Measurements from ENCODE around the gene FOXF2.

Gene FOXF2

DNA sequence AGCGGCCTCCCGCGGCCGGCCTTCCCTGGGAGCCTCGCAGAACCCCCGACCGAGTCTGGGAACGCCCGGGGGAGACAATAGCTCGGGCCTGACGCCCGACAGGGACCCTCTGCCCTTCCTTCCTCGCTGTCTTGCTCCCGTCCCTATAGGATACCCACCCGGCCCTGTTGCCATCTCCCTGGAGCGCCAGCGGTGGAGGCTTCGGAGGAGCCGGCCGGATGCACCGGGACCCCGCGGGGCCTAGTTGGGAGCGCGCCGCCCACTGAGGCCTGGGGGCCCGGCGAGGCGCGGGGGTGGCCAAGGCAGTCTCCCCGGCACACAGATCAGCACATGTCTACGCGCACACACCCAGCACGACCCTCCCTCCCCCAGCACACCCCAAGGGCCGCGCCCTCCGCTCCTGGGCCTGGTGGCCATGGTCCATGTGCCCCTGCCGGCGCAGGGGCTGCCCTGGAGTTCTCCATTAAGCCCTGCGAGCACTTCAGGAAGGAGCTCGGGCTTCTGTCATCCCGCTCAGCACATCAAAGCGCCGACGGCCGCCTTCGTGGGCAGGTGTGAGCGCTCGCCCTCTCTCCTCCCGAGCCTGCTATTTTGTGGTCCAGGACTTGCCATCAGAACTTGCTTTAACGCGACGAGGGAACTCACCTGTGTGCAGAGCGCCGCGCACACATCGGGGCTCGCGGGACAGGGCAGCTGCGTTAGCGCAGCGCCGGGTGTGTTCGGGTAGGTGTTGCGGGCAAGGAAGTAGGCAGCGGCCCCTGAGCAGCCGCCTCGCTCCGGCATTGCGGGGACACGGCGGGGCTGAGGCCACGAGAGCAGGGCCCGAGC is 3.7 kb downstream of the FOXF2 start:
- no peak for DNase-seq

GRCh38 chr6:1393641-1394283 is 4.4 kb downstream of the FOXF2 start:
- DNase-seq: no peak

- DNase-seq: no peak
Observed at GRCh38 chr6:1394514-1395463, 5.4 kb downstream of the FOXF2 start.

GRCh38 chr6:1395506-1395905 is 6.1 kb downstream of the FOXF2 start:
- no peak for DNase-seq

DNA sequence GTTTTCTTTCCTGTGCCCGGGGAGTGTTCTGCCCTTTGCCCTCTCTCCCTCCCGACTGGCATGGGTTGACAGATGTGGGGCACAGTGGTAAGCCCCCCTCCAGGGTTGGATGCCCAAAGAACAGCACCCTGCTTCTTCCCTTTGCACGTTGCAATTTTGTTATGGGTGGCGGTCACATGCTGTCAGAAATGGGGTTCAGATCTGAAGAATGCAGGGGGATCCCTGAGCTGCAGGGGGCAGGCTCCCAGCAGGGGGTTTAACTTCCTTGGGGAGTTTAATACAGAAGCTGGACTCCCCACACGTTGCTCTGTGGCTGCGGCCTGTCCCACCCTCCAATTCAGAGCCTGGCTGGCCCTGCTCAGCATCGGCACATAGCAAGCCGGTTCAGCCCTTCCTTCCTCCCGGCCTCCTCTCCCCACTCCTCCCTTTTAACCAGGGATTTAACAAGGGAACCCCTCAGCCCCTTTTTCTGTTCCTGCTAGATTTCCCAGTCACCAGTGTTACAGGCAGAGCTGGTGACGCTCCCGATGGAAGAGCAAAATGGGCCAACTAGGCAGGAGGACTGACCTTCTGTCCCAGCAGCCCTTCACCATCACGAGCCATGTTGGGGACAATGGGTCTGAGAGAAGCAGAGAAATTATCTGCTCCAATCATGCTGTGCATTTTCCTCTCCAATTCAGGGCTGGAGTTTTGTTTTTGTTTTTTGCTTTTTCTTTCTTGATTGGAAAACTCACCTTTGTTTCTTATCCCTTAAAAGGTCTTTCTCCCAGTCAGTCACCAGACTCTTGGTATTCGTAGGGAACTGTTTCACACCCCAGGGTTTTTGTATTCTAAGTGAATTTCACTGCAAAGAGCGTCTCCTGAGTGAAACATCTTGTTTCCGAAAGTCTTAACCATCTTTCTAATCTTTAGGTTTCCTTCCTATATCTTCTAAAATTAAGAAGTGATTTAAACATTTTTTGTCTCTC is 6.8 kb downstream of the FOXF2 start:
- DNase-seq: no peak

- peak; percentile 50 for DNase-seq
Observed at GRCh38 chr6:1396952-1397868, 7.8 kb downstream of the FOXF2 start.

GRCh38 chr6:1399085-1399780 is 9.9 kb downstream of the FOXF2 start:
- no peak for DNase-seq

DNA sequence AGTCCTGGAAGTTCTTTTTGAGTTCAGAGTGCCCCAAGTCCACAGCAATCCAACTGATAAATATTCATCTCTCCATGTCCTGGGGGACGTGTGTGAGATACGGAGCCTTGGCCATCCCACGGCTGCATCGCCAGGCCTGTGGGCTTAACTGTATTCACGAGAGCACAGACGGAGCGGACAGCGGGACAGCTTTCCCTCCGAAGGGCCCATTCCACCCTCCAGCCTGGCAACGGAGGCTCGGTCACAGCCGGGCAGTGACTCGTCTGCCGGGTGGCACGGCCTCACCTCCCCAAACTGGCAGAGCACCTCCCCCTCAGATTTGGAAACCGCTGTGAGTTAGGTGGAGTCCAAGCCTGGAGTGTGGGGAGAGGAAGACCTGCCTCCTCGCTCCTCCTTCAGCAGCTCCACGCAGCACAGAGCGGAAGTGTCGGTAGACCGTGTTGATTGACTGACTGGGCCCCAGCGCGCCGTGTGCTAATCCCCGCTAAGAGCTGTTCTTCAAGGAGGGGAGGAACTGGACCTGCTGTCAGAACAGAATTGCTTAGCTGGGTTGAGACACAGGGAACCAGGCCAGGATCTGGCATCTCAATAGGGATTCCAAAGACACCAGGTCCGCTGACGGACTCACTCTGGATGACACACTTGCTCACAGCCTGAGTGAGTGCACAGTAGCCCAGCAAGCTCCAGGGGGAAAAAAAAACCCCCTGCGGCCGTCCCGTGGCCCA is 10.9 kb downstream of the FOXF2 start:
- DNase-seq: no peak

- no peak for DNase-seq
Observed at GRCh38 chr6:1402369-1402768, 13.0 kb downstream of the FOXF2 start.

GRCh38 chr6:1402868-1403267 is 13.5 kb downstream of the FOXF2 start:
- no peak for DNase-seq

GRCh38 chr6:1403851-1404712 is 14.7 kb downstream of the FOXF2 start:
- DNase-seq: no peak

GRCh38 chr6:1404713-1405098 is 15.3 kb downstream of the FOXF2 start:
- no peak for DNase-seq

- no peak for DNase-seq
Observed at GRCh38 chr6:1405221-1405620, 15.8 kb downstream of the FOXF2 start.

DNA sequence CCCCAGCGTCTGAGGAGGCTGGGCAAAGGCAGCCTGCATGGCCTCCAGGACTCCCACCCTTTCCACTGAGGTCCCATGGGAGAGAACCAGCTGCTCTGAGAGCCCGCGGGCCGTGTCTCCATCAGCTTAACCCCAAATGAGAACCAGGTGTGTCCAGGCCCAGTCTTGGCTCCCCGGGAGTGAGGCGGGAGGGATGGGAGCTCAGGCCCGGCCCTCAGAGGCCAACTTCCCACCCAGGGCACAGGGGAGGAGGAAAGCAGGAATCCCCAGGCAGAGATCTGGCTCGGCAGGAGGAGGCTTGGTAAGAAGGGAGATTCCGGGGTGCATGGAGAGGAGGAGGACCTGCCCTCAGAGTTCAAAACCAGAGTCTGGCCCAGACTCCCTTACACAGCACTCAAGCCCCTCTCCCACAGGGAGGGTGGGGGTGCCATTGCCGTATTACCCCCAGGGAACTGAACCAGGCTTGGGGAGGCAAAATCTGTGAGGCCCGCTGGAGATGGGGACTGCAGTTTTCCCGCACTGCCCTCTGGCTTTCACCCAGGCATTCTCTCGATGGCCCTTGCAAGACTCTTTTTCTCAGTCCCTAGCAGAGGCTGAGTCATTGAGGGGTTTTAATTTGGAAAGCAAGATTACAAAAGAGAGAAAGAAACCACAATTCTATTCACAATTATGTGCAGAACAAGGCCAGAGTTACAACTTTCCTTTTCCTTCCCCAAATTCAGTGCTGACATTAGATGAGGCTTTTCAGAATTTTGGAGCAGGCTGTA is 17.1 kb downstream of the FOXF2 start:
- no peak for DNase-seq

DNA sequence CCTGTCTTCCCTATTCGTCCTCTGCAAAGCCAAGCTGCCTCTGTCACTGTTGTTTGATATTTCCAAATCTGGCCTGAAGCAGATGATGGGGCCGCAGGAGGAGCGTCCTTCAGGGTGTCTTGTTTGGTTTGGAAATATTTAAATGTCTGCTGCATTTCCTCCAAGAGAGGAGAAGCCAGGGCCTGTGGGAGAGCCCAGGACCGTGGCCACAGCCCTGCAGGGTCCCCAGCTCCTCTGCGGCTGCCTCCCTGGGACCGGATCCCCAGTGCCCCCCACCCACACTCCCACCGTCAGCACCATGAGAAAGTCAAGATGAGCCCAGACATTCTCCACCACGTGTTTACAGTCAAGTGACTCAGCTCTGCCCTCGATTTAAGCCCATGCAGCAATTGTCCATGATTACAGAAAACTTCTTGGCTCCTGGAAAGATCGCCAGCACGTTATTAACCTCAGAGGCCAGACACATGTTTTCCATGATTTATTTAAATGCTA is 18.2 kb downstream of the FOXF2 start:
- DNase-seq: no peak

GRCh38 chr6:1409774-1410465 is 20.5 kb downstream of the FOXF2 start:
- no peak for DNase-seq

DNA sequence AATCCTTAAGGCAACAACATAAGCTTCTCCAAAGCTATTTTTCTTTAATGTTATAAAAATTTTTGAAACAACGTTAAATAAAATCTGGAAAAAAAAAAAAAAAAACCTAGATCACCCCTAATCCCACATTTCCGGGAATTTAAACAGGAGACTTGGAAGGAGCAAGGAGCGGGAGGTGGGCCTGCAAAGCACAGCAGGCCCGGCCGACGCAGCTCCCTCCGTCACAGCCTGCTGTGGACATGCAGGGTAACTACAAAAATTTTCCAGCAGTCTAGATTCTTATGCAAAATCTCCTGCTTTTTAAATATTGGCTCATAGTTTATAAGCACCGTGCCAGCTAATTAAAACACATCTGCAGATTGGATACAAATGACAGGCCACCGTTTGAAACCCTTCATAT is 23.5 kb downstream of the FOXF2 start:
- DNase-seq: no peak

Measured in activated CD4-positive, alpha-beta T cell treated with anti-CD3 and anti-CD28 coated beads for 1 hour (primary cell).